ENCODE results near the gene NELFB.

GRCh38 chr9:137243626-137244485 lies 11.3 kb upstream of the NELFB start:
- TF ChIP-seq CTCF (IDR thresholded peaks at IDR 0.05) (no peak), POLR2A (IDR thresholded peaks at IDR 0.05) (no peak)
